Stomach (tissue), 9 donors: Measurements from ENCODE around the gene SIGLEC10. TPM values are rescaled to one million over a fixed set of nuclear protein-coding genes. Genes with fewer than 3 reads are reported as not detected.
"Not testable (repeated sequence)": the region's sequence is repeated elsewhere in the genome, so short reads cannot be mapped to it uniquely, and the experiment has no call there.

Experiments
- DNase-seq, 2 donors: peaks; one replicate each; pipeline versions ENCODE4 v3.0.0 to v3.0.0-alpha.2; 2013 to 2019
- H3K27ac ChIP-seq, 5 donors: fragments of 200-600 bp in 4 of 5; sonication (generic) in 4 of 5; one replicate each; pipeline ENCODE4 v1.5.1; 2013 to 2019; ENCODE audit warnings: mild to moderate bottlenecking in 1 of 5, moderate library complexity in 1 of 5
- H3K27me3 ChIP-seq, 3 donors: fragments of 200-600 bp; sonication (generic); one replicate each; pipeline ENCODE4 v1.5.1; 2017 to 2019; ENCODE audit warnings: mixed run types in 1 of 3
- H3K36me3 ChIP-seq, 4 donors: fragments of 200-600 bp; sonication (generic); 1 replicate in 3 of 4; 2 replicates in 1 of 4; pipeline ENCODE4 v1.5.1; 2016 to 2019
- H3K4me1 ChIP-seq, 4 donors: fragments of 200-600 bp; sonication (generic); one replicate each; pipeline ENCODE4 v1.5.1; 2016 to 2019
- H3K4me3 ChIP-seq, 4 donors: fragments of 200-600 bp; sonication (generic) in 3 of 4; one replicate each; pipeline ENCODE4 v1.5.1; 2016 to 2019; ENCODE audit warnings: mild to moderate bottlenecking in 1 of 4
- H3K9me3 ChIP-seq, 4 donors: fragments of 200-600 bp; sonication (generic); one replicate each; pipeline ENCODE4 v1.5.1; 2016 to 2019
- EP300 ChIP-seq: sonication (generic); formaldehyde crosslinking; IDR thresholded peaks from one replicate; pipeline ENCODE4 v1.6.1; 2017; ENCODE audit warnings: antibody characterized with exemption
- POLR2A ChIP-seq, 4 donors: fragments of 450-650 bp; IDR thresholded peaks; one replicate each; pipeline ENCODE4 v1.6.1; 2016; ENCODE audit warnings: antibody characterized with exemption in 4 of 4, control low read depth in 2 of 4, mild to moderate bottlenecking in 1 of 4, moderate library complexity in 1 of 4
- POLR2AphosphoS5 ChIP-seq, 3 donors: sonication (generic); formaldehyde crosslinking; IDR thresholded peaks; one replicate each; pipeline ENCODE4 v1.6.1; 2016; ENCODE audit warnings: antibody characterized with exemption in 3 of 3
- WGBS, 5 donors: extraction: QIAGEN DNeasy Blood & Tissue Kit in 3 of 5; methylation state at CpG; one replicate each; pipeline versions ENCODE4 v1.1.5 to v1.1.7; 2013 to 2018; 5-methylcytosine and 5-hydroxymethylcytosine counted together
- intact Hi-C: fragments of 100-400 bp; cut with DNase I; formaldehyde crosslinking; loops from one replicate; pipeline ENCODE4 v1.15.1; 2023; ENCODE audit warnings: low total_unique reads
- polyA plus RNA-seq, 3 donors: library from polyadenylated mRNA; stranded (reverse); fragments of 200-250 nt; gene quantifications; one replicate each; pipeline ENCODE4 v1.2.3, GENCODE V29; 2013
- total RNA-seq, 5 donors: library from RNA; depleted of rRNA; stranded (reverse); fragments of >200 nt; gene quantifications; one replicate each; pipeline versions ENCODE4 v1.1.0 to v1.2.3, GENCODE V29; 2014 to 2016
- TF ChIP-seq, protein P1 (sequence below), 7 experiments: fragments of 450-650 bp in 4 of 7; fragments of 200-600 bp in 3 of 7; sonication (generic) in 3 of 7; IDR thresholded peaks; one replicate each; pipeline ENCODE4 v1.5.1; 2016 to 2019; ENCODE audit warnings: antibody characterized with exemption in 7 of 7, control low read depth in 2 of 7, mild to moderate bottlenecking in 1 of 7
- donor health status: healthy with polysubstance abuse.
- donor health status: Bipolar disorder and iron deficiency.
- donor health status: healthy.

Gene SIGLEC10
- total and polyA plus RNA-seq, 8 donors = 1.1 to 21.4 (median 2.7) TPM; not detected in 2

DNA sequence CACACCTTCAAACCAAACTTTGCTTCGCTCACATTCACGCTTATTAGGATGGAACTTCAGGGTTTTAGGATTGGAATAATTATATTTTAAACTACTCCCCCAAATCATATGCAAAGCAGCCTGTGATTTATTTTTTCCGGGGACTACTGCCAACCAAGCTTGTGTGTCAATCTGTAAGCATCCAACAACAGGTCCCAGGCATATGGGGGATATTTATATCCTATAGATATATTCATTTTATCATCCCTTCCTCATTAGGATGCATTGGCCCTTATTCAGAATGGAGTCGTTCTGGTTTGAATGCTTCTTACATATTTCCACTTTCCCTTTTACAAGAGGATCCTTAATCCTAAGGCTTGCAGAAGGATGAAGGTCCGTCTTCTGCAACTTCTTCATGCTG is 18.2 kb downstream of the SIGLEC10 start:
- peaks cover 6 to 12% (median 7%) of the 10 kb centered on the region in 4 donors for H3K4me1 ChIP-seq
- H3K27ac ChIP-seq = no peak overlapping the region
- H3K4me3 ChIP-seq = no peak overlapping the region
- no peak for DNase-seq
- H3K9me3 ChIP-seq = peaks cover 4 to 28% (median 17%) of the 10 kb centered on the region in 4 donors
- H3K36me3 ChIP-seq = no peaks in the 10 kb centered on the region
- no peak for TF ChIP-seq POLR2A (IDR thresholded peaks at IDR 0.05)
- TF ChIP-seq, protein P1, sequence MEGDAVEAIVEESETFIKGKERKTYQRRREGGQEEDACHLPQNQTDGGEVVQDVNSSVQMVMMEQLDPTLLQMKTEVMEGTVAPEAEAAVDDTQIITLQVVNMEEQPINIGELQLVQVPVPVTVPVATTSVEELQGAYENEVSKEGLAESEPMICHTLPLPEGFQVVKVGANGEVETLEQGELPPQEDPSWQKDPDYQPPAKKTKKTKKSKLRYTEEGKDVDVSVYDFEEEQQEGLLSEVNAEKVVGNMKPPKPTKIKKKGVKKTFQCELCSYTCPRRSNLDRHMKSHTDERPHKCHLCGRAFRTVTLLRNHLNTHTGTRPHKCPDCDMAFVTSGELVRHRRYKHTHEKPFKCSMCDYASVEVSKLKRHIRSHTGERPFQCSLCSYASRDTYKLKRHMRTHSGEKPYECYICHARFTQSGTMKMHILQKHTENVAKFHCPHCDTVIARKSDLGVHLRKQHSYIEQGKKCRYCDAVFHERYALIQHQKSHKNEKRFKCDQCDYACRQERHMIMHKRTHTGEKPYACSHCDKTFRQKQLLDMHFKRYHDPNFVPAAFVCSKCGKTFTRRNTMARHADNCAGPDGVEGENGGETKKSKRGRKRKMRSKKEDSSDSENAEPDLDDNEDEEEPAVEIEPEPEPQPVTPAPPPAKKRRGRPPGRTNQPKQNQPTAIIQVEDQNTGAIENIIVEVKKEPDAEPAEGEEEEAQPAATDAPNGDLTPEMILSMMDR (IDR thresholded peaks at IDR 0.05) = no peak
- H3K27me3 ChIP-seq = no peaks in the 10 kb centered on the region
- intact Hi-C loops = no loop called here
- WGBS, 5 donors = 92 to 95% (median 94%) methylated on average over 5 of the region's 5 CpGs

DNA sequence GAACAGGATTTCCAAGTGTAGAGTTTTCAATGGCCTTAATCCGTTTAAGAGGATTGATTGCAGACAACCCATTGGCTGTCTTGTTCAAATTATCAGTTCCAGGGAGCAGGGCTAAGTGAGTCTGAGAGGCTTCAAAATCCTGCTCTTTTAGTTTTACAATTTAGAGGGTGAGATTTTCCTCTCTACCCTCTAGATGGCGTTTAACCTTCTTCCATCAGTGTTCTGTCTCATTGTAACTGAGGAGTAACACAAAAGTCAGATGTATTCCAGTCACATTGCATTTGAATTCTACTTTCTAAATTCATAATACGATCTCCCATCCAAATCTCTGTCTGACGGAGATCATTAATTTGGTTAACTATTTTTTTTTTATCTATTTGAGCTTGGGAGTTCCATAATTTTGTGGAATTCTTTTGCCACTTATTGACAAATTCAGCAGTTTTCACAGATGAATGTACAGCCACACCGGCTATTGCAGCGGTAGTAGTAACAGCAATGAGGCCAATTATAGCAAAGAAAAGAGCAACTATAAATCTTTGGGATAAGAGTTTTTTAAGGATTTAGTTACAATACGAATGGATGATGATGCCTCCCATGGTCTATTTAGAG is 19.2 kb downstream of the SIGLEC10 start:
- peak in 1 of 2 donors; percentile 24 for DNase-seq
- peaks cover 4 to 21% (median 15%) of the 10 kb centered on the region in 4 donors for H3K9me3 ChIP-seq
- H3K36me3 ChIP-seq = no peaks in the 10 kb centered on the region
- TF ChIP-seq POLR2AphosphoS5 (IDR thresholded peaks at IDR 0.05) = no peak
- TF ChIP-seq, protein P1 (IDR thresholded peaks at IDR 0.05) = peak in 3 of 7 experiments; percentile 18 to 32 (median 28)
- H3K4me1 ChIP-seq = peaks cover 7 to 20% (median 12%) of the 10 kb centered on the region in 4 donors
- no peak overlapping the region for H3K27ac ChIP-seq
- 44 to 50% (median 47%) methylated on average over 7 of the region's 7 CpGs for WGBS, 5 donors
- no peaks in the 10 kb centered on the region for H3K27me3 ChIP-seq
- H3K4me3 ChIP-seq = no peak overlapping the region
- intact Hi-C loops = no loop called here

DNA sequence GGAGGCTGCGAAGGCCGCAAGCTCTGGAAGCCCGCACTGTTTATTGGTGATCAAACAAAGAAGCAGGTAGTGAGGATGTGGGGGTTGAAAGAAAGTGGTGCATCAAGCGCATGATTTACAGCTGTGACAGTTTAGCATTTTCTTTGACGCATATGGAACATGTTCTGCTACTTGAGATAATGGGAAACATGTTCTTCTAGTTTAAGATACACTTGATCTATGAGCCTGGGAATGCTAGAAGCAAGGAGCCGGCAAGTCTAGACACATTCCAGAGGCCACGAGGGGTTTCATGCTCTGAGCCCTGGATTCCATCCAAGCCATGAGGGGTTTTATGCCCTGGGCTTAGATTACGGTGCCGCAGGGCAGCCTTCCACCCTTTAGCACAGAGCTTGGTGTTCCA is 20.0 kb downstream of the SIGLEC10 start:
- Histone ChIP-seq H3K9me3 (peaks cover 4 to 14% (median 8%) of the 10 kb centered on the region in 4 donors), H3K4me1 (peaks cover 7 to 20% (median 12%) of the 10 kb centered on the region in 4 donors)
- H3K27ac ChIP-seq, H3K36me3 ChIP-seq, intact Hi-C loops, DNase-seq, H3K27me3 ChIP-seq, H3K4me3 ChIP-seq: not testable (repeated sequence)
- 70 to 80% (median 76%) methylated on average over 9 of the region's 9 CpGs for WGBS, 5 donors

GRCh38 chr19:51396175-51396574 is 21.3 kb downstream of the SIGLEC10 start:
- intact Hi-C loops = no loop called here
- no peak for DNase-seq
- no peak for TF ChIP-seq EP300
- no peak for TF ChIP-seq POLR2AphosphoS5 (IDR thresholded peaks at IDR 0.05)
- TF ChIP-seq, protein P1 (IDR thresholded peaks at IDR 0.05) = no peak
- no peak for TF ChIP-seq POLR2A (IDR thresholded peaks at IDR 0.05)
- H3K4me3 ChIP-seq = no peak overlapping the region
- peaks cover 7 to 20% (median 12%) of the 10 kb centered on the region in 4 donors for H3K4me1 ChIP-seq
- H3K27me3 ChIP-seq = no peaks in the 10 kb centered on the region
- 93 to 100% (median 98%) methylated on average over 2 of the region's 2 CpGs for WGBS, 5 donors
- no peak overlapping the region for H3K27ac ChIP-seq
- H3K36me3 ChIP-seq = no peaks in the 10 kb centered on the region
- peaks cover 0 to 1% (median 0%) of the 10 kb centered on the region in 4 donors for H3K9me3 ChIP-seq

GRCh38 chr19:51394050-51394836 is 23.2 kb downstream of the SIGLEC10 start:
- Histone ChIP-seq H3K9me3 (no peaks in the 10 kb centered on the region), H3K27ac (peak overlapping the region; percentile 62 to 85 (median 81)), H3K27me3 (no peaks in the 10 kb centered on the region), H3K4me3 (peak overlapping the region; percentile 36 to 53 (median 43)), H3K4me1 (peaks cover 7 to 20% (median 12%) of the 10 kb centered on the region in 4 donors), H3K36me3 (no peaks in the 10 kb centered on the region)
- WGBS, 5 donors = 2% methylated on average over 34 to 45 of the region's 45 CpGs
- intact Hi-C loops = no loop called here
- DNase-seq = peak; percentile 92 to 99
- TF ChIP-seq POLR2A (IDR thresholded peaks at IDR 0.05) = no peak
- peak; percentile 11 to 69 (median 31) for TF ChIP-seq POLR2AphosphoS5 (IDR thresholded peaks at IDR 0.05)
